Body of pancreas (tissue), 4 donors: ENCODE measurements around the gene HIBCH.

Source experiments
- CTCF ChIP-seq, 7 experiments: fragments of 450-650 bp in 4 of 7; fragments of 200-600 bp in 3 of 7; sonication (generic) in 3 of 7; IDR thresholded peaks; one replicate each; pipeline ENCODE4 v1.5.1; 2016 to 2019; ENCODE audit warnings: antibody characterized with exemption in 7 of 7
- POLR2A ChIP-seq, 3 donors: fragments of 450-650 bp; IDR thresholded peaks; one replicate each; pipeline ENCODE4 v1.6.1; 2016; ENCODE audit warnings: antibody characterized with exemption in 3 of 3, mild to moderate bottlenecking in 2 of 3

GRCh38 chr2:190182071-190182524, 137.5 kb downstream of the HIBCH start:
- TF ChIP-seq CTCF (IDR thresholded peaks at IDR 0.05) (no peak), POLR2A (IDR thresholded peaks at IDR 0.05) (no peak)
